LNCAP (cell line): ENCODE results near the gene CXorf65.

Experiments used
- CTCF ChIP-seq: fragments of 450-650 bp; IDR thresholded peaks from 2 replicates; pipeline ENCODE4 v1.5.1; 2017; ENCODE audit warnings: mild to moderate bottlenecking

The CXorf65 gene

GRCh38 chrX:71056867-71057266 lies 49.7 kb downstream of the CXorf65 start:
- TF ChIP-seq CTCF, result no peak
